Fibroblast of the aortic adventitia (primary cell): Measurements from ENCODE around the gene PACRG. TPM values are rescaled to one million over a fixed set of nuclear protein-coding genes. Genes with fewer than 3 reads are reported as not detected.

Experiments
- DNase-seq: peaks from one replicate; pipeline ENCODE4 v3.0.0-alpha.2; 2010; ENCODE audit warnings: low read depth
- H3K4me3 ChIP-seq: 2 replicates; pipeline ENCODE4 v1.5.1; 2011; ENCODE audit warnings: low read depth, mild to moderate bottlenecking, control low read depth, low read length, moderate library complexity
- total RNA-seq: library from RNA; depleted of rRNA; stranded (reverse); fragments of >200 nt; gene quantifications from 2 replicates; pipeline ENCODE4 v1.2.3, GENCODE V29; 2012; ENCODE audit warnings: low replicate concordance
- TF ChIP-seq, protein P1 (sequence below): IDR thresholded peaks from 2 replicates; pipeline ENCODE4 v1.5.1; 2011; ENCODE audit warnings: mild to moderate bottlenecking, low read length, control low read depth, inconsistent platforms; ENCODE audit not compliant: insufficient read depth

The PACRG gene
- total RNA-seq, 1 donor: 0.63 TPM

DNA sequence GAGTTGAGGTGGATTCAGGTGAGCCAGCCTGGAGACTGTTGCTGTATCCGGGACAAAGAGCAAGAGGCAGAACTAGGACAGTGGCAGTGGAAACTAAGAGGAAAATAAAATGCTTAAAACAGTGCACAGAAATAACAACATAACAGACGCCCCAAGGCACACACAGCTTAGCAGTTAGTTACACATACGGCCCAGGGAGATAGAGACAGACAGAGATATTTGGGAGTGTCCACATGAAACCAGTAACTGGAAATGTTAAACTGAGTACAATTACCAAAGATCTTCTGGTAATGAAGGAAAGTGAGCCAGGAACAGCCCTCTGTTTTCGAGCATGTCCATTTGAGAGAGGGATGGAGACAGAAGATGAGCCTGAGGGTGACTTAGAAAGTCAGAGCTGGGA, 449.2 kb downstream of the PACRG start:
- DNase-seq: no peak
- no peak overlapping the region for H3K4me3 ChIP-seq
- TF ChIP-seq, protein P1, sequence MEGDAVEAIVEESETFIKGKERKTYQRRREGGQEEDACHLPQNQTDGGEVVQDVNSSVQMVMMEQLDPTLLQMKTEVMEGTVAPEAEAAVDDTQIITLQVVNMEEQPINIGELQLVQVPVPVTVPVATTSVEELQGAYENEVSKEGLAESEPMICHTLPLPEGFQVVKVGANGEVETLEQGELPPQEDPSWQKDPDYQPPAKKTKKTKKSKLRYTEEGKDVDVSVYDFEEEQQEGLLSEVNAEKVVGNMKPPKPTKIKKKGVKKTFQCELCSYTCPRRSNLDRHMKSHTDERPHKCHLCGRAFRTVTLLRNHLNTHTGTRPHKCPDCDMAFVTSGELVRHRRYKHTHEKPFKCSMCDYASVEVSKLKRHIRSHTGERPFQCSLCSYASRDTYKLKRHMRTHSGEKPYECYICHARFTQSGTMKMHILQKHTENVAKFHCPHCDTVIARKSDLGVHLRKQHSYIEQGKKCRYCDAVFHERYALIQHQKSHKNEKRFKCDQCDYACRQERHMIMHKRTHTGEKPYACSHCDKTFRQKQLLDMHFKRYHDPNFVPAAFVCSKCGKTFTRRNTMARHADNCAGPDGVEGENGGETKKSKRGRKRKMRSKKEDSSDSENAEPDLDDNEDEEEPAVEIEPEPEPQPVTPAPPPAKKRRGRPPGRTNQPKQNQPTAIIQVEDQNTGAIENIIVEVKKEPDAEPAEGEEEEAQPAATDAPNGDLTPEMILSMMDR: no peak

DNA sequence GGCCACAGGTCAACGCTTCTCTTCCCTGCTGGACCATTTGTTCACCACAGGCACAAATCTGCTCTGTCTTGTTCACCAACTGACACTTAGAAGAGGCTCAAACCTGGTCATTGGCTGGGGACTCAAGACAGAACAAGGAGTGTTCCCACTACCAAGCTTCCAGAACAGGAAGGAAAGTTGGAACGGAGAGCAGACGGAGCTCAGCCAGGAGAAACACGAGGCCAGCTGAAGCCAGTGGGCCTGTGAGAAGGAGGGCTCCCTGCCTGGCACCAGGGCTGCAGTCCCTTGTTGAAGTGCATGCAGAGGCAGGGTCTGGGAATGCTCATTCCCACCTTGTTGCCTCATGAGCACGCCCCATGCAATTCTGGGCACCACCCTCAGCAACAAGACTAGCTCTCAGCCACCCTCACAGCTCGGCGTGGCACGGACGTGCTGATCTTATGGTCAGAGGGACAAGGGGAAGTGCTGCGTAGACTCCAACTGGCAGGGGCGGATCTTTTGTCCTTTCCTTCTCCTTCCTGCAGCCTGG, 450.2 kb downstream of the PACRG start:
- DNase-seq: no peak
- no peak overlapping the region for H3K4me3 ChIP-seq

DNA sequence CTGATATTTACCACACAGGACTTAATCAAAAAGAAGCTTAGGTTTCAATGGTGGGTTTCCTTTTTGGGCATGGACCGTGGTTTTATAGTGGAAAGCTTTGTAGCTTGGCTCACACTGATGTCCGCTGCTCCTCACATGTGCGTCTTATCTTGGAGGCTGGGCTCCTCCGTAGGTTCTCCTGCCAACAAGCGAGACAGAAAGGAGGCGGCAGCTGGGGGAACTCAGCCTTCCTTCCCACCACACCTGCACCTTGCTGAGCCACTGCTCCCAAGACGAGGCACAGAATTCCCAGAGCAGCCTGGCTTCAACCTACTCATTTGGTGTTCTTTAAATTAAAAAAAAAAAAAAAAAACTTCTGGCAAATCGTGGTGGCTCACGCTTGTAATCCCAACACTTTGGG, 451.3 kb downstream of the PACRG start:
- TF ChIP-seq, protein P1: no peak
- DNase-seq: peak; percentile 4
- no peak overlapping the region for H3K4me3 ChIP-seq

More for the DNA sequence above, 450.2 kb downstream of the PACRG start:
- TF ChIP-seq, protein P1: no peak

DNA sequence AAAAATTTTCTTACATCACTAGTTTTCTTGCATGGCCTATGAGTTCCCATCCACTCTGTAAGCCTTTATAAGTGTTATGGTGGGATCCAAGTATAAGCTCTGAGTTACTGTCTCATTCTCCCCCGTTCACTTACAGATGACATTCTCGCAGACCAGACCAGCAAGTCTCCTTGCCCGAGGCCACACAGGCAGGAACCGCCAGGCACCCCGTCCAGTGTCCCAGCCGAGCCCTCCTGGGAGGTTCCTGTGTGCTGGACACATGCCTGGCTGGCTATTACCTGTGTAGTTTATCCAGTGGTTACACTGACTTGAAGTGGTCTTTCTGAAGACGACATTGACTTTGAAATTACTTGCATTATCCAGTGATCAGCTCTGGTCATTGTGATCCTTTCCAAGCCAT, 451.9 kb downstream of the PACRG start:
- TF ChIP-seq, protein P1: no peak
- DNase-seq: no peak
- H3K4me3 ChIP-seq: no peak overlapping the region

DNA sequence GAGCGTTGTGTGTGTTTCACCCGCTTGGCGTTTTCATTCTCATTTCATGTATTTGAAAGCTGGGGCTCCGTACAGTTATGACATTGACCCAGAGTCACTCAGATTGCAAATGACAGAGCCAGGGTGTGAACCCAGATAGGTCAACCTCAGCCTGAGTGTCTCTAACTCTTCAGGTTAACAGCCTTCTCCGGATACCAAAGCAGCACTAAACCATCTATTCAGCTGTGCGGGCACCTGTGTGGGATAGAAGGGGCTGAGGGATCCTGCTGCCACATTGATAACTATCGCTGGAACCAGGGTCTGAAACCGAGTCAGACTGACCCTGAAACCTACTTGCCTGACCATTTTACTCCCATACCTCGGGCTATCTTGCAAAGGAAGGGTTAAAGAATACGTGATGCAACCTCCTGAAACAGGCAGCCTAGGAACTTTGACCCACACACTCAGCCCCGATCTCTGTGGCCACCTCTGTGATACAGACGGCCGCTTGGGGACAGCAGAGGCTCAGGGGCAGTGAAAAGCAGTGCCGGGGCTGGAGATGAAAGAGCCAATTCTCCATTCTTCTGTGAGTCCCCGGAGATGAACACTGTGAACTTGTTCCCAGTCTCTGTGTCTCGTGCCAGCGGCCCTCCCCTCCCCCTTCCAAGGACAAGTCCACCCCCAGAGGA, 453.2 kb downstream of the PACRG start:
- DNase-seq: peak; percentile 49
- TF ChIP-seq, protein P1: peak; percentile 60
- no peak overlapping the region for H3K4me3 ChIP-seq

DNA sequence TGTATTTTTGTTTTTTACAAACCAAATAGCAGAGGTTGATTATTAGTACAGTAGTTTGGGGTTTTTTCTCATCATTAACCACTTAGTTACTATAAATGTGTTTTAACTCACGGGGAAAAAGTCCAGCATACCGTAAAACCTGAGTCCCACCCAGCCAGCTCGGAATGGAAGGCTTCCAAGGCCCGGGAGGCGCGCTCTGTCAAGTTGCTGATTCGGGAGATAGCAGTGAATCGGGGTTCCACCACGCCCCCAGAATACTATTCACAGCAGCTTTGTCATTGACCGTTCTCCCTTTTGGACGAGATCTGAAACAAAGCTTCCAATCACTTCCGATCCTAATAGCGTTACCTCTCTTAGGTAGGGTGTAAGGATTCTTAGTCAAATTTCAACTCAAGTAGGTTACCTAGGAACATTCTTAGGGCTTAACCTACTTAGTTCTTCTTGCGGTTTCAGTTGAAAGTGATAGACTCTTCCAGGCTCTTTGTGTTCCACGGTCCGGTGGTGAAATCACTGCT, 453.9 kb downstream of the PACRG start:
- TF ChIP-seq, protein P1: no peak
- no peak for DNase-seq
- H3K4me3 ChIP-seq: no peak overlapping the region
